Right renal cortex interstitium (tissue), 3 donors: Measurements from ENCODE around the gene SYCP2L. TPM values are rescaled to one million over a fixed set of nuclear protein-coding genes. Genes with fewer than 3 reads are reported as not detected.
"Not testable (repeated sequence)": the region's sequence is repeated elsewhere in the genome, so short reads cannot be mapped to it uniquely, and the experiment has no call there.

Source experiments
- DNase-seq, 3 donors: peaks; one replicate each; pipeline ENCODE4 v3.0.0-alpha.2; 2013; ENCODE audit warnings: low read depth in 3 of 3, low spot score in 2 of 3
- polyA plus RNA-seq, 3 donors: library from polyadenylated mRNA; unstranded; fragments of 120-200 nt; gene quantifications; one replicate each; pipeline ENCODE4 v1.2.1, GENCODE V29; 2013; ENCODE audit not compliant: insufficient read length in 3 of 3

The SYCP2L gene
- 1 to 10 TPM; 3.5 to 4.2 (median 3.5) TPM for polyA plus RNA-seq

- DNase-seq = peak in 1 of 3 donors; percentile 61
These were observed at the start of gene SYCP2L for GRCh38 chr6:10886691-10887502. TSS of gene SYCP2L (plus strand) at chr6:10887052. CDS start at chr6:10887127, 75 bp downstream.

GRCh38 chr6:10837622-10837994, 49.2 kb upstream of the SYCP2L start:
- DNase-seq = peak in 1 of 3 donors; percentile 29

- peak; percentile 87 to 88 (median 88) for DNase-seq
These were observed 48.7 kb upstream of the SYCP2L start, which contains the start of gene MAK for GRCh38 chr6:10837995-10838793. TSS of gene MAK (minus strand) at chr6:10838539. CDS start at chr6:10830648, 7,891 bp downstream.

- no peak for DNase-seq
These were observed 48.0 kb upstream of the SYCP2L start for GRCh38 chr6:10838794-10839333.

- no peak for DNase-seq
These were observed 43.3 kb upstream of the SYCP2L start for GRCh38 chr6:10843554-10843953.

GRCh38 chr6:10847684-10848083, 39.2 kb upstream of the SYCP2L start:
- no peak for DNase-seq

- DNase-seq = no peak
These were observed 37.0 kb upstream of the SYCP2L start for GRCh38 chr6:10849901-10850300.

GRCh38 chr6:10850728-10851127, 36.1 kb upstream of the SYCP2L start:
- DNase-seq = no peak

GRCh38 chr6:10852361-10852960, 34.4 kb upstream of the SYCP2L start:
- peak in 1 of 3 donors; percentile 46 for DNase-seq

- DNase-seq = not testable (repeated sequence)
These were observed 33.0 kb upstream of the SYCP2L start for GRCh38 chr6:10853849-10854300.

GRCh38 chr6:10854922-10855632, 31.8 kb upstream of the SYCP2L start:
- DNase-seq = no peak

GRCh38 chr6:10857259-10857658, 29.6 kb upstream of the SYCP2L start:
- no peak for DNase-seq

- no peak for DNase-seq
These were observed 25.8 kb upstream of the SYCP2L start for GRCh38 chr6:10861086-10861485.

- no peak for DNase-seq
These were observed 24.5 kb upstream of the SYCP2L start for GRCh38 chr6:10862361-10862760.

GRCh38 chr6:10863031-10863430, 23.8 kb upstream of the SYCP2L start:
- DNase-seq = not testable (repeated sequence)

- not testable (repeated sequence) for DNase-seq
These were observed 20.1 kb upstream of the SYCP2L start for GRCh38 chr6:10866709-10867108.

GRCh38 chr6:10867952-10868351, 18.9 kb upstream of the SYCP2L start:
- no peak for DNase-seq

GRCh38 chr6:10873374-10873773, 13.5 kb upstream of the SYCP2L start:
- DNase-seq = no peak

GRCh38 chr6:10874207-10874606, 12.6 kb upstream of the SYCP2L start:
- DNase-seq = no peak

- no peak for DNase-seq
These were observed 11.8 kb upstream of the SYCP2L start for GRCh38 chr6:10875026-10875425.
